HCT116 (cell line): ENCODE data around the gene PHLPP2. TPM values are rescaled to one million over a fixed set of nuclear protein-coding genes. Genes with fewer than 3 reads are reported as not detected.
A peak's percentile ranks its signal among the peaks of the same experiment; 100 is the strongest.

ENCODE experiments used
- ATAC-seq: fragments of 200-7000 bp; cut with Tn5 transposase; 2 replicates; pipeline ENCODE4 v1.9.1; 2020; ENCODE audit warnings: mild to moderate bottlenecking, moderate library complexity
- BruUV-seq: library from RNA; stranded (reverse); fragments of 400-500 nt; replicated peaks from 2 replicates; lab custom pipeline; 2021; lab: Mats Ljungman, UMichigan
- CTCF ChIA-PET: fragments of 300-600 bp; sonication (Branson Sonifier 250); formaldehyde crosslinking; loops from one replicate; lab custom pipeline; 2021; ENCODE audit warnings: antibody characterized with exemption; lab: Charles Lee
- POLR2A ChIA-PET: fragments of 300-600, 350-600 bp; sonication (Branson Sonifier 250); formaldehyde crosslinking; loops from one replicate; lab custom pipeline; 2021; ENCODE audit warnings: antibody characterized with exemption; lab: Charles Lee
- RAD21 ChIA-PET, 2 experiments: fragments of 300-600 bp; sonication (Branson Sonifier 250); formaldehyde crosslinking; loops; one replicate each; lab custom pipeline; 2023; ENCODE audit warnings: low total read pairs in 2 of 2; ENCODE audit not compliant: uncharacterized antibody in 2 of 2, unreplicated experiment in 2 of 2, low non-redundant PET in 1 of 2; lab: Charles Lee
- DNase-seq: peaks from one replicate; pipeline ENCODE4 v3.0.0-alpha.2; 2010; ENCODE audit warnings: low read depth, low spot score
- H2AFZ ChIP-seq: fragments of 200-600 bp; shearing (Covaris generic), sonication (generic); 2 replicates; pipeline ENCODE4 v1.6.1; 2017; ENCODE audit warnings: low read depth, mixed run types, mixed read lengths, antibody characterized with exemption, low read length; ENCODE audit not compliant: poor library complexity, severe bottlenecking
- H3K27ac ChIP-seq: 2 replicates; pipeline ENCODE4 v1.5.1; 2012; ENCODE audit warnings: low read depth, low read length
- H3K27me3 ChIP-seq: fragments of 200-600 bp; sonication (generic); 2 replicates; pipeline ENCODE4 v1.6.1; 2016; ENCODE audit warnings: mixed run types, low read length, mixed read lengths; ENCODE audit not compliant: insufficient read depth
- H3K36me3 ChIP-seq, 2 experiments: fragments of 200-500 bp in 1 of 2; fragments of 200-600 bp in 1 of 2; sonication (Bioruptor generic) in 1 of 2; sonication (generic) in 1 of 2; 2 replicates each; pipeline versions ENCODE4 v1.5.1 to v1.6.1; 2014 to 2016; ENCODE audit warnings: low read length in 2 of 2, inconsistent platforms in 1 of 2, mixed read lengths in 1 of 2, mixed run types in 1 of 2; ENCODE audit not compliant: insufficient read depth in 2 of 2, control insufficient read depth in 1 of 2
- H3K4me1 ChIP-seq, 2 experiments: fragments of 200-600 bp in 1 of 2; sonication (generic) in 1 of 2; 2 replicates each; pipeline versions ENCODE4 v1.5.1 to v1.6.1; 2012 to 2017; ENCODE audit warnings: low read length in 2 of 2, inconsistent platforms in 1 of 2, mild to moderate bottlenecking in 1 of 2, mixed read lengths in 1 of 2, mixed run types in 1 of 2, moderate library complexity in 1 of 2; ENCODE audit not compliant: insufficient read depth in 2 of 2, control insufficient read depth in 1 of 2
- H3K4me2 ChIP-seq: fragments of 200-600 bp; sonication (generic); 2 replicates; pipeline ENCODE4 v1.6.1; 2017; ENCODE audit warnings: mixed run types, low read length, mixed read lengths
- H3K4me3 ChIP-seq, 2 experiments: fragments of 200-600 bp in 1 of 2; sonication (generic) in 1 of 2; replicated peaks in 1 of 2; 2 replicates each; pipeline ENCODE4 v1.5.1; 2011 to 2016; ENCODE audit warnings: low read length in 2 of 2, control low read depth in 1 of 2, low read depth in 1 of 2, mild to moderate bottlenecking in 1 of 2, mixed read lengths in 1 of 2, mixed run types in 1 of 2
- H3K79me2 ChIP-seq: fragments of 200-600 bp; sonication (generic); 2 replicates; pipeline ENCODE4 v1.6.1; 2017; ENCODE audit warnings: mild to moderate bottlenecking, mixed run types, low read length, moderate library complexity, mixed read lengths; ENCODE audit not compliant: insufficient read depth
- H3K9ac ChIP-seq: fragments of 200-600 bp; sonication (generic); 2 replicates; pipeline ENCODE4 v1.6.1; 2016; ENCODE audit warnings: low read length, mixed read lengths
- H3K9me2 ChIP-seq: fragments of 200-600 bp; sonication (generic), shearing (Covaris generic); 2 replicates; pipeline ENCODE4 v1.6.1; 2017; ENCODE audit warnings: mixed run types, mild to moderate bottlenecking, moderate library complexity; ENCODE audit not compliant: insufficient read depth
- H3K9me3 ChIP-seq, 2 experiments: fragments of 200-500 bp in 1 of 2; fragments of 200-600 bp in 1 of 2; sonication (Bioruptor generic) in 1 of 2; sonication (generic) in 1 of 2; 2 replicates each; pipeline ENCODE4 v1.6.1; 2014 to 2017; ENCODE audit warnings: low read length in 2 of 2, mixed read lengths in 2 of 2, inconsistent platforms in 1 of 2, low read depth in 1 of 2, mild to moderate bottlenecking in 1 of 2, mixed run types in 1 of 2, moderate library complexity in 1 of 2; ENCODE audit not compliant: control insufficient read depth in 1 of 2, insufficient read depth in 1 of 2
- H4K20me1 ChIP-seq: fragments of 200-600 bp; sonication (generic), shearing (Covaris generic); 2 replicates; pipeline ENCODE4 v1.6.1; 2017; ENCODE audit warnings: mixed run types, mild to moderate bottlenecking, moderate library complexity; ENCODE audit not compliant: insufficient read depth
- EGR1 ChIP-seq: IDR thresholded peaks from 2 replicates; pipeline ENCODE4 v1.6.1; 2012; ENCODE audit warnings: low read depth
- ELF1 ChIP-seq: IDR thresholded peaks from 2 replicates; pipeline ENCODE4 v1.6.1; 2012; ENCODE audit warnings: low read depth, borderline replicate concordance
- EZH2phosphoT487 ChIP-seq: fragments of 200-600 bp; IDR thresholded peaks from 2 replicates; pipeline ENCODE4 v1.6.1; 2018; ENCODE audit warnings: antibody characterized with exemption, borderline replicate concordance
- FOSL1 ChIP-seq: IDR thresholded peaks from 2 replicates; pipeline ENCODE4 v1.6.1; 2012; ENCODE audit warnings: low read depth
- JUND ChIP-seq: IDR thresholded peaks from 2 replicates; pipeline ENCODE4 v1.6.1; 2012
- POLR2AphosphoS5 ChIP-seq: IDR thresholded peaks from 2 replicates; pipeline ENCODE4 v1.6.1; 2011; ENCODE audit warnings: mild to moderate bottlenecking, low read depth, low read length, moderate library complexity
- RAD21 ChIP-seq: IDR thresholded peaks from 2 replicates; pipeline ENCODE4 v1.6.1; 2012; ENCODE audit warnings: low read depth, mild to moderate bottlenecking
- SIN3A ChIP-seq: IDR thresholded peaks from 2 replicates; pipeline ENCODE4 v1.6.1; 2012; ENCODE audit warnings: low read depth
- SP1 ChIP-seq: IDR thresholded peaks from 2 replicates; pipeline ENCODE4 v1.6.1; 2012; ENCODE audit warnings: low read depth
- TCF7L2 ChIP-seq: IDR thresholded peaks from 2 replicates; pipeline ENCODE4 v1.7.0; 2011; ENCODE audit warnings: borderline replicate concordance, inconsistent platforms; ENCODE audit not compliant: insufficient read depth, insufficient read length; ENCODE audit errors: extremely low read depth
- ZNF274 ChIP-seq: fragments of 200-500 bp; sonication (Bioruptor generic); IDR thresholded peaks from 2 replicates; pipeline ENCODE4 v1.6.1; 2014; ENCODE audit warnings: mild to moderate bottlenecking, low read depth, low read length, inconsistent platforms
- intact Hi-C: fragments of 100-400 bp; cut with micrococcal nuclease; formaldehyde crosslinking; loops from 2 replicates; pipeline ENCODE4 v1.10.0; 2022
- total RNA-seq: library from RNA; stranded (reverse); gene quantifications from one replicate; pipeline ENCODE4 v1.2.1, GENCODE V29; 2021; ENCODE audit not compliant: unreplicated experiment
- TF ChIP-seq, protein P1 (sequence below): IDR thresholded peaks from 2 replicates; pipeline ENCODE4 v1.6.1; 2012
- TF ChIP-seq, protein P2 (sequence below), 3 experiments: fragments of 200-600 bp in 1 of 3; sonication (generic) in 1 of 3; IDR thresholded peaks in 2 of 3; conservative IDR thresholded peaks in 1 of 3; 2 replicates each; pipeline ENCODE4 v1.5.1; 2012 to 2017; ENCODE audit warnings: low read depth in 2 of 3, low read length in 2 of 3, antibody characterized with exemption in 1 of 3, borderline replicate concordance in 1 of 3, control low read depth in 1 of 3, mild to moderate bottlenecking in 1 of 3, mixed read lengths in 1 of 3, mixed run types in 1 of 3, moderate library complexity in 1 of 3; ENCODE audit not compliant: insufficient read depth in 1 of 3

The PHLPP2 gene
- total RNA-seq, 1 experiment from 2014 or later: 9.0 TPM

DNA sequence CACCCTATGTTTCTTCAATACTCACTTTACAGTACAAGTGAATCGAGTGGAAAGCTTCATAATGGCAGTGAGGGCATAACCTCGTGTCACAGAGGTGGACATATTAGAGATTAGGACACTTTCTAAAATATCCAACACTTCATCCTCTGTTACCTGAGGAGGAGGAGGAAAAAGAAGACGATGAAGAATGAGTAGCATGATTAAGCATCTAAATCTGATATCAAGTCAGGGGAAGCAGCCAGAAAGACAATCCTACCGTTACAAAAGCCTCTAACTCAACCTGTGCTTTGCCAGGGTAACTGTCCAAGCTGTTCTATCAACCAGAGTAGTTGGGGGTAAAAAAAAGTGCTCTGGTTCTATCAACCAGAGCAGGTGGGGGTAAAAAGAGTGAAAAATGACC, 23.7 kb upstream of the PHLPP2 start:
- H3K27me3 ChIP-seq: no peaks in the 10 kb centered on the region
- H2AFZ ChIP-seq: no peak overlapping the region
- no peaks in the 10 kb centered on the region for H3K4me1 ChIP-seq
- H3K9me2 ChIP-seq: no peaks in the 10 kb centered on the region
- POLR2A ChIA-PET: no interaction called here
- no peaks in the 10 kb centered on the region for H4K20me1 ChIP-seq
- H3K9ac ChIP-seq: no peak overlapping the region
- intact Hi-C loops: no loop called here
- H3K79me2 ChIP-seq: 0 out of 2 replicates have a peak, but pooled peaks cover 3% of the 10 kb centered on the region
- H3K4me3 ChIP-seq: no peak overlapping the region
- CTCF ChIA-PET: interaction anchor here (0.7 kb wide), 1 partner anchor 9 kb away, joined by 3 read pairs; no protein-coding TSS in a partner anchor
- H3K27ac ChIP-seq: no peak overlapping the region
- no peak overlapping the region for H3K4me2 ChIP-seq
- ATAC-seq (no peak), DNase-seq (no peak)
- H3K9me3 ChIP-seq: no peaks in the 10 kb centered on the region
- H3K36me3 ChIP-seq: peaks cover 29 to 53% of the 10 kb centered on the region in 2 experiments
- BruUV-seq: no TSS peak
- RAD21 ChIA-PET: no interaction called here
- TF ChIP-seq EGR1 (no peak), EZH2phosphoT487 (no peak), JUND (no peak), SIN3A (no peak), POLR2AphosphoS5 (no peak), TCF7L2 (no peak), FOSL1 (no peak), ELF1 (no peak)
- TF ChIP-seq, protein P1, sequence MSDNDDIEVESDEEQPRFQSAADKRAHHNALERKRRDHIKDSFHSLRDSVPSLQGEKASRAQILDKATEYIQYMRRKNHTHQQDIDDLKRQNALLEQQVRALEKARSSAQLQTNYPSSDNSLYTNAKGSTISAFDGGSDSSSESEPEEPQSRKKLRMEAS: no peak

DNA sequence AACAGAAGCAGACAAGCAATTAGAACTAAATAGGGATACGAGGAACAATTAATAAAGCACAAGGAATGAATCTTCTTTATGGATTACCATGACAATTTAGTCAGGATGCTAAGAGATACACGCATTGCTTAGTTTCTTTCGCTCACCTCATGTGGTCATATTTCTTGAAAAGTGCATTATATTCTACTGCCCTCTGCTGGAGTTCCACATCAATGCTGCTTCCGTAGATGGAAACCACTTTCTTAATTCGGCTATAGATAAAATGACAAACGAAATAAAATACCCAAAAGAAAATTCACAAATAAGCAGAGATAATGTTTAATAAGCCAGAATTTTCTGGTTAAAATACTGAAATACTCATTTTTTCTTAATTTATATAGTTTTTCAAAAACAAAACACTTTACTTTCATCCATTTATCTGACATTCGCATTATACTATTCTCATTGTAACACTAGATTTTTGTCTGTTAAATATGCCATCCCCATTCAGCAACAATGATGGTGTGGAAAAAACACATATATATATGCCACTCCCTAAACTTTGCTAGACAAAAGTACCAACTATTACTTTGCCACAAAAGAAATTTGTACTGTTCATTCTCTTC, 22.0 kb upstream of the PHLPP2 start:
- H3K9me3 ChIP-seq: no peaks in the 10 kb centered on the region
- H3K4me2 ChIP-seq: no peak overlapping the region
- ChIA-PET RAD21 (no interaction called here), POLR2A (no interaction called here), CTCF (no interaction called here)
- H3K9ac ChIP-seq: no peak overlapping the region
- no peak overlapping the region for H3K27ac ChIP-seq
- H3K27me3 ChIP-seq: no peaks in the 10 kb centered on the region
- peaks cover 18 to 44% of the 10 kb centered on the region in 2 experiments for H3K36me3 ChIP-seq
- H2AFZ ChIP-seq: no peak overlapping the region
- BruUV-seq: no TSS peak
- intact Hi-C loops: loop anchor here (1.0 kb wide), 2 partner anchors 181 to 215 kb away; no protein-coding TSS in a partner anchor
- peak; percentile 61; the same call in 1 of the 2 replicates for ATAC-seq
- TF ChIP-seq TCF7L2 (no peak), SP1 (no peak), RAD21 (peak; percentile 70), POLR2AphosphoS5 (no peak), ZNF274 (no peak)
- TF ChIP-seq, protein P2, sequence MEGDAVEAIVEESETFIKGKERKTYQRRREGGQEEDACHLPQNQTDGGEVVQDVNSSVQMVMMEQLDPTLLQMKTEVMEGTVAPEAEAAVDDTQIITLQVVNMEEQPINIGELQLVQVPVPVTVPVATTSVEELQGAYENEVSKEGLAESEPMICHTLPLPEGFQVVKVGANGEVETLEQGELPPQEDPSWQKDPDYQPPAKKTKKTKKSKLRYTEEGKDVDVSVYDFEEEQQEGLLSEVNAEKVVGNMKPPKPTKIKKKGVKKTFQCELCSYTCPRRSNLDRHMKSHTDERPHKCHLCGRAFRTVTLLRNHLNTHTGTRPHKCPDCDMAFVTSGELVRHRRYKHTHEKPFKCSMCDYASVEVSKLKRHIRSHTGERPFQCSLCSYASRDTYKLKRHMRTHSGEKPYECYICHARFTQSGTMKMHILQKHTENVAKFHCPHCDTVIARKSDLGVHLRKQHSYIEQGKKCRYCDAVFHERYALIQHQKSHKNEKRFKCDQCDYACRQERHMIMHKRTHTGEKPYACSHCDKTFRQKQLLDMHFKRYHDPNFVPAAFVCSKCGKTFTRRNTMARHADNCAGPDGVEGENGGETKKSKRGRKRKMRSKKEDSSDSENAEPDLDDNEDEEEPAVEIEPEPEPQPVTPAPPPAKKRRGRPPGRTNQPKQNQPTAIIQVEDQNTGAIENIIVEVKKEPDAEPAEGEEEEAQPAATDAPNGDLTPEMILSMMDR (IDR thresholded peaks at IDR 0.05 in 2 of 3, conservative IDR thresholded peaks at IDR 0.05 in 1 of 3; ENCODE audit: borderline replicate concordance in 1 of 3, insufficient read depth in 1 of 3, low read depth in 2 of 3, low read length in 2 of 3): peak; percentile 69 to 87 (median 79); a peak in 5 of 6 replicates
- no peaks in the 10 kb centered on the region for H3K9me2 ChIP-seq
- DNase-seq: peak; percentile 26
- H3K4me3 ChIP-seq: no peak overlapping the region
- no peaks in the 10 kb centered on the region for H4K20me1 ChIP-seq
- 0 out of 2 replicates have a peak, but pooled peaks cover 2% of the 10 kb centered on the region for H3K79me2 ChIP-seq
- H3K4me1 ChIP-seq: no peaks in the 10 kb centered on the region
